Keratinocyte (primary cell): ENCODE results near the gene RMC1. TPM values are rescaled to one million over a fixed set of nuclear protein-coding genes. Genes with fewer than 3 reads are reported as not detected.

Experiments used
- DNase-seq: peaks from one replicate; pipeline ENCODE4 v3.0.0-alpha.2; 2011; ENCODE audit warnings: low read depth, missing footprints, low spot score
- FAIRE-seq: peaks from 2 replicates; lab custom pipeline; 2011; peaks lifted over from hg19 to GRCh38; lab: Jason Lieb, UNC
- H2AFZ ChIP-seq: 2 replicates; pipeline ENCODE4 v1.6.0; 2012; ENCODE audit warnings: low read length, control low read depth, inconsistent platforms; ENCODE audit not compliant: control insufficient read depth
- H3K27ac ChIP-seq: 2 replicates; pipeline ENCODE4 v1.5.1; 2011; ENCODE audit warnings: low read length; ENCODE audit not compliant: control insufficient read depth, insufficient read depth
- H3K27me3 ChIP-seq: 3 replicates; pipeline ENCODE4 v1.6.0; 2011; ENCODE audit warnings: low read length; ENCODE audit not compliant: control insufficient read depth, insufficient read depth; ENCODE audit errors: extremely low read depth
- H3K36me3 ChIP-seq, 2 experiments: 2 replicates in 1 of 2; 3 replicates in 1 of 2; pipeline ENCODE4 v1.5.1; 2011; ENCODE audit warnings: low read length in 2 of 2, mild to moderate bottlenecking in 1 of 2; ENCODE audit not compliant: control insufficient read depth in 2 of 2, insufficient read depth in 2 of 2; ENCODE audit errors: extremely low read depth in 1 of 2
- H3K4me1 ChIP-seq: 3 replicates; pipeline ENCODE4 v1.5.1; 2011; ENCODE audit warnings: low read length; ENCODE audit not compliant: control insufficient read depth, insufficient read depth; ENCODE audit errors: extremely low read depth
- H3K4me2 ChIP-seq: 3 replicates; pipeline ENCODE4 v1.6.0; 2011; ENCODE audit warnings: low read depth, low read length; ENCODE audit not compliant: control insufficient read depth, insufficient read depth; ENCODE audit errors: extremely low read depth
- H3K4me3 ChIP-seq, 3 experiments: fragments of 200-600 bp in 1 of 3; sonication (generic) in 1 of 3; 2 replicates in 2 of 3; 3 replicates in 1 of 3; pipeline ENCODE4 v1.5.1; 2011 to 2016; ENCODE audit warnings: low read length in 3 of 3, mild to moderate bottlenecking in 3 of 3, control low read depth in 2 of 3, inconsistent platforms in 1 of 3, low read depth in 1 of 3, mixed read lengths in 1 of 3, mixed run types in 1 of 3, moderate library complexity in 1 of 3; ENCODE audit not compliant: control insufficient read depth in 2 of 3, insufficient read depth in 2 of 3; ENCODE audit errors: extremely low read depth in 1 of 3
- H3K79me2 ChIP-seq: 2 replicates; pipeline ENCODE4 v1.6.0; 2012; ENCODE audit warnings: low read length; ENCODE audit not compliant: control insufficient read depth, insufficient read depth
- H3K9ac ChIP-seq: 3 replicates; pipeline ENCODE4 v1.6.0; 2011; ENCODE audit warnings: low read length; ENCODE audit not compliant: control insufficient read depth, insufficient read depth; ENCODE audit errors: extremely low read depth
- H3K9me1 ChIP-seq: 3 replicates; pipeline ENCODE4 v1.6.0; 2011; ENCODE audit warnings: low read length; ENCODE audit not compliant: control insufficient read depth, insufficient read depth; ENCODE audit errors: extremely low read depth
- H3K9me3 ChIP-seq: 2 replicates; pipeline ENCODE4 v1.5.1; 2012; ENCODE audit warnings: low read depth, low read length; ENCODE audit not compliant: control insufficient read depth
- H4K20me1 ChIP-seq: 3 replicates; pipeline ENCODE4 v1.6.0; 2011; ENCODE audit warnings: low read length; ENCODE audit not compliant: control insufficient read depth, insufficient read depth; ENCODE audit errors: extremely low read depth
- EZH2 ChIP-seq: IDR thresholded peaks from one replicate; pipeline ENCODE4 v1.6.1; 2012; ENCODE audit warnings: inconsistent platforms, mild to moderate bottlenecking, low read length, moderate library complexity
- dilution Hi-C: fragments of 300-500 bp; cut with MboI; formaldehyde crosslinking; loops from one replicate; pipeline ENCODE4 v1.7.0; 2020; ENCODE audit warnings: low sequenced_read_pairs; ENCODE audit not compliant: extremely low pct_ligation_motif_present
- polyA plus RNA-seq, 5 experiments: library from polyadenylated mRNA; depleted of rRNA in 3 of 5; stranded (reverse) in 3 of 5; stranded (forward) in 1 of 5; unstranded in 1 of 5; fragments of >200 nt; gene quantifications; 1 replicate in 1 of 5; 2 replicates in 3 of 5; 3 replicates in 1 of 5; pipeline versions ENCODE4 v1.2.1 to v1.2.3, GENCODE V29; 2011 to 2012; ENCODE audit warnings: missing spikeins in 2 of 5, low read depth in 1 of 5, low replicate concordance in 1 of 5
- TF ChIP-seq, protein P1 (sequence below), 3 experiments: IDR thresholded peaks in 1 of 3; conservative IDR thresholded peaks in 1 of 3; optimal IDR thresholded peaks in 1 of 3; 2 replicates in 2 of 3; 3 replicates in 1 of 3; pipeline versions ENCODE3 to v1.5.1; 2011; ENCODE audit warnings: low read length in 3 of 3, mild to moderate bottlenecking in 3 of 3, moderate library complexity in 2 of 3, control low read depth in 1 of 3, inconsistent platforms in 1 of 3; ENCODE audit not compliant: insufficient read depth in 2 of 3; ENCODE audit errors: extremely low read depth in 1 of 3

Gene RMC1
- polyA plus RNA-seq, 1 donor (not counting 4 experiments of a cell fraction or from before 2014, with no cell fraction given) = 26.4 TPM

DNA sequence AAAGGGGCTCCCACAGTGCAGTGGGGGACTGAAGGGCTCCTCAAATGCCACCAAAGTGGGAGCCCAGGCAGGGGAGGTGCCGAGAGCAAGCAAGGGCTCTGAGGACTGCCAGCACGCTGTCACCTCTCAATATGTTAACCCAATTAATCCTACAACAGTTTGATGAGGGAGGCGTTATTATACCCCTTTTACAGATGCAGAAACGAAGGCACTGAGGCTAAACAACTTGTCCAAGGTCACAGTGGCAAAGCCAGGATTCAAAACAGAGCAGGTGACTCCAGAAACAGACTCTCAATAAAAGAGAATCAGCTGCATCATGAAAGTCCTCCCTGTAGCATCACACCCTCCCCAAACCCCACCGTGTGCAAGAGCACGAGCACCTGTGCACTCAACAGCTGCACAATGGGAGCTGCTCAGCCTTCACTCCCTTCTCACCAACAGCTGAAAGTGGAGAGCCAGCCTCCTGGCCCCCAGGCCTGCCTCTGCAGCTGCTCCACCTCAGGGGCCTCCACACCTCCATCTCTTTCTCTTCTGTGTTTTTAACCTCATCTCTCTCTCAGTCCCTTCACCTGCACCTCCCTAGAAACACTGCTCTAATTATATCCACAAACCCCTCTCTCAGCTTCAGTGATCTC, 74.9 kb downstream of the RMC1 start:
- Histone ChIP-seq H3K27ac (no peak overlapping the region), H2AFZ (no peak overlapping the region), H3K27me3 (no peaks in the 10 kb centered on the region), H3K9me1 (peaks cover 4% of the 10 kb centered on the region), H3K79me2 (peaks cover 72% of the 10 kb centered on the region), H3K4me1 (peaks cover 31% of the 10 kb centered on the region), H4K20me1 (peaks cover 30% of the 10 kb centered on the region), H3K9me3 (no peaks in the 10 kb centered on the region), H3K4me3 (no peak overlapping the region), H3K9ac (no peak overlapping the region), H3K4me2 (no peak overlapping the region), H3K36me3 (peaks cover 10 to 24% of the 10 kb centered on the region in 2 experiments)
- dilution Hi-C loops = no loop called here
- TF ChIP-seq EZH2 = no peak
- TF ChIP-seq, protein P1, sequence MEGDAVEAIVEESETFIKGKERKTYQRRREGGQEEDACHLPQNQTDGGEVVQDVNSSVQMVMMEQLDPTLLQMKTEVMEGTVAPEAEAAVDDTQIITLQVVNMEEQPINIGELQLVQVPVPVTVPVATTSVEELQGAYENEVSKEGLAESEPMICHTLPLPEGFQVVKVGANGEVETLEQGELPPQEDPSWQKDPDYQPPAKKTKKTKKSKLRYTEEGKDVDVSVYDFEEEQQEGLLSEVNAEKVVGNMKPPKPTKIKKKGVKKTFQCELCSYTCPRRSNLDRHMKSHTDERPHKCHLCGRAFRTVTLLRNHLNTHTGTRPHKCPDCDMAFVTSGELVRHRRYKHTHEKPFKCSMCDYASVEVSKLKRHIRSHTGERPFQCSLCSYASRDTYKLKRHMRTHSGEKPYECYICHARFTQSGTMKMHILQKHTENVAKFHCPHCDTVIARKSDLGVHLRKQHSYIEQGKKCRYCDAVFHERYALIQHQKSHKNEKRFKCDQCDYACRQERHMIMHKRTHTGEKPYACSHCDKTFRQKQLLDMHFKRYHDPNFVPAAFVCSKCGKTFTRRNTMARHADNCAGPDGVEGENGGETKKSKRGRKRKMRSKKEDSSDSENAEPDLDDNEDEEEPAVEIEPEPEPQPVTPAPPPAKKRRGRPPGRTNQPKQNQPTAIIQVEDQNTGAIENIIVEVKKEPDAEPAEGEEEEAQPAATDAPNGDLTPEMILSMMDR (optimal IDR thresholded peaks at IDR 0.05 in 1 of 3, IDR thresholded peaks at IDR 0.05 in 1 of 3, conservative IDR thresholded peaks at IDR 0.05 in 1 of 3; ENCODE audit: extremely low read depth in 1 of 3, insufficient read depth in 2 of 3, low read length in 3 of 3) = no peak
- FAIRE-seq (no peak), DNase-seq (no peak)

DNA sequence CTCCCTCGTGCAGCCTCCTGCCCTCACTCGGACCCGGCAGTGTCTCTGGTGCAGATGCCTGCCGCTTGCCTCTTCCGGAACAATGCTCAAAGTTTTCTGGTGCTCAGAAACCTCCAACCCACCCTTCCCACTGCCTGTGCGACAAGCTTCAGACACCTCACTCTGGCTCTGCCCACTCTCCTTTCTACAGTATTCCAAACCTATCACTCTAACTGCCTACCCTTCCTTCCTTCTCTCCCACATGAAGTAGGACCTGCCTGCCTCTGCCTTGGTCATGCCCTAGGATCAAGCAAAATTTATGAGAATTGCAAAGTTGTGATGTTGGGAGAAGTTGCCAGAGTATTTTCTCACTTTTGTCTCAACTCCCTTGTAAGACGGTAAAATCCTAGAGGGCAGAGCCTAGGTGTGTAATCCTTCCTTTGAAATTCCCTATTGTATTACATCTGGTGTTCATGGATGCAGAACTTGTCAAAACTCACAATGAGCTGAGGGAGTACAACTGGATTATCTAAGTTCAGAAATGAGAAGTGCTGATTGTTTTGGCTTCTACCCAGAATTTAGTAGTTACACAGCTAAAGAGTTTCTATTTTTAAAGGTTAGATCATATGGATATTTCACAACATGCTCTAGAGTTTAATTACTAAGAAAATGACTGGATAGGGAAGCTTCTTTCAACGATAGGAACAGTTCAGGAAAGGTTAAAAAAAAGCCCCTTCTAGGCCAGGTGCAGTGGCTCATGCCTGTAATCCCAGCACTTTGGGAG, 75.8 kb downstream of the RMC1 start:
- TF ChIP-seq EZH2 = no peak
- TF ChIP-seq, protein P1 (optimal IDR thresholded peaks at IDR 0.05 in 1 of 3, IDR thresholded peaks at IDR 0.05 in 1 of 3, conservative IDR thresholded peaks at IDR 0.05 in 1 of 3; ENCODE audit: extremely low read depth in 1 of 3, insufficient read depth in 2 of 3, low read length in 3 of 3) = no peak
- Histone ChIP-seq H3K4me1 (peaks cover 29% of the 10 kb centered on the region), H3K9ac (no peak overlapping the region), H4K20me1 (peaks cover 30% of the 10 kb centered on the region), H2AFZ (no peak overlapping the region), H3K36me3 (peaks cover 9 to 20% of the 10 kb centered on the region in 2 experiments), H3K27me3 (no peaks in the 10 kb centered on the region), H3K9me1 (peaks cover 4% of the 10 kb centered on the region), H3K79me2 (peaks cover 75% of the 10 kb centered on the region), H3K4me2 (no peak overlapping the region), H3K4me3 (no peak overlapping the region), H3K27ac (peak overlapping the region; percentile 18), H3K9me3 (no peaks in the 10 kb centered on the region)
- FAIRE-seq = no peak
- dilution Hi-C loops = no loop called here
- DNase-seq = no peak
